Subcutaneous adipose tissue (tissue), 4 donors: ENCODE measurements around the gene ZNF580. TPM values are rescaled to one million over a fixed set of nuclear protein-coding genes. Genes with fewer than 3 reads are reported as not detected.

Experiments used
- total RNA-seq, 4 donors: library from RNA; depleted of rRNA; stranded (reverse); fragments of >200 nt; gene quantifications; one replicate each; pipeline ENCODE4 v1.1.0, GENCODE V29; 2016
- TF ChIP-seq, protein P1 (sequence below): fragments of 450-650 bp; IDR thresholded peaks from one replicate; pipeline ENCODE4 v1.5.1; 2016; ENCODE audit warnings: low read depth, mild to moderate bottlenecking, control low read depth, antibody characterized with exemption, moderate library complexity

Gene ZNF580
- total RNA-seq, 4 donors from 2014 or later = 5.9 to 35.4 (median 12.3) TPM

DNA sequence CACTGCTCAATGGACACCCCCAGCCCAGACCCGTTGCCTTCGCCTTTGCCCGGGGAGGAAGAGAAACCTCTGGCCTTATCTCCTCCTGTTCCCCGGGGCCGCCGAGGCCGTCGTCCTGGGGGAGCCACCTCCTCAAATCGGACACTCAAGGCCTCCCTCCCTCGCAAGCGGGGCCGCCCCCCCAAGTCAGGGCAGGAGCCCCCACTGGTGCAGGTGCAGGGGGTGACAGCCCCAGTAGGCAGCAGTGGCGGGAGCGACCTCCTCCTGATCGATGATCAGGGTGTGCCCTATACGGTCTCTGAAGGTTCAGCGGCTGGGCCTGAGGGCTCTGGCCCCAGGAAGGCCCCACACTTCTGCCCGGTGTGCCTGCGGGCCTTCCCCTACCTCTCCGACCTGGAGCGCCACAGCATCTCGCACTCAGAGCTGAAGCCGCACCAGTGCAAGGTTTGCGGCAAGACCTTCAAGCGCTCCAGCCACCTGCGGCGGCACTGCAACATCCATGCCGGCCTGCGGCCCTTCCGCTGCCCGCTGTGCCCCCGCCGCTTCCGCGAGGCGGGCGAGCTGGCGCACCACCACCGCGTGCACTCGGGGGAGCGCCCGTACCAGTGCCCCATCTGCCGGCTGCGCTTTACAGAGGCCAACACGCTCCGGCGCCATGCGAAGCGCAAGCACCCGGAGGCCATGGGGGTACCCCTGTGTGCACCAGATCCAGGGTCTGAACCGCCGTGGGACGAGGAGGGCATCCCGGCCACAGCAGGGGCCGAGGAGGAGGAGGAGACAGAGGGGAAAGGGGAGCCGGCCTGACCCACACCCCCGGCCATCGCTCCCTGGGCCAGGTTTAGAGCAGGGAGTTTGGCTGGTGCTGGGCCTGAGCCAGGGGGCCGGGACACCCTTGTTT, 38.4 kb upstream of the ZNF580 start:
- TF ChIP-seq, protein P1, sequence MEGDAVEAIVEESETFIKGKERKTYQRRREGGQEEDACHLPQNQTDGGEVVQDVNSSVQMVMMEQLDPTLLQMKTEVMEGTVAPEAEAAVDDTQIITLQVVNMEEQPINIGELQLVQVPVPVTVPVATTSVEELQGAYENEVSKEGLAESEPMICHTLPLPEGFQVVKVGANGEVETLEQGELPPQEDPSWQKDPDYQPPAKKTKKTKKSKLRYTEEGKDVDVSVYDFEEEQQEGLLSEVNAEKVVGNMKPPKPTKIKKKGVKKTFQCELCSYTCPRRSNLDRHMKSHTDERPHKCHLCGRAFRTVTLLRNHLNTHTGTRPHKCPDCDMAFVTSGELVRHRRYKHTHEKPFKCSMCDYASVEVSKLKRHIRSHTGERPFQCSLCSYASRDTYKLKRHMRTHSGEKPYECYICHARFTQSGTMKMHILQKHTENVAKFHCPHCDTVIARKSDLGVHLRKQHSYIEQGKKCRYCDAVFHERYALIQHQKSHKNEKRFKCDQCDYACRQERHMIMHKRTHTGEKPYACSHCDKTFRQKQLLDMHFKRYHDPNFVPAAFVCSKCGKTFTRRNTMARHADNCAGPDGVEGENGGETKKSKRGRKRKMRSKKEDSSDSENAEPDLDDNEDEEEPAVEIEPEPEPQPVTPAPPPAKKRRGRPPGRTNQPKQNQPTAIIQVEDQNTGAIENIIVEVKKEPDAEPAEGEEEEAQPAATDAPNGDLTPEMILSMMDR = no peak

GRCh38 chr19:55603115-55603514, 37.7 kb upstream of the ZNF580 start:
- TF ChIP-seq, protein P1 = no peak

DNA sequence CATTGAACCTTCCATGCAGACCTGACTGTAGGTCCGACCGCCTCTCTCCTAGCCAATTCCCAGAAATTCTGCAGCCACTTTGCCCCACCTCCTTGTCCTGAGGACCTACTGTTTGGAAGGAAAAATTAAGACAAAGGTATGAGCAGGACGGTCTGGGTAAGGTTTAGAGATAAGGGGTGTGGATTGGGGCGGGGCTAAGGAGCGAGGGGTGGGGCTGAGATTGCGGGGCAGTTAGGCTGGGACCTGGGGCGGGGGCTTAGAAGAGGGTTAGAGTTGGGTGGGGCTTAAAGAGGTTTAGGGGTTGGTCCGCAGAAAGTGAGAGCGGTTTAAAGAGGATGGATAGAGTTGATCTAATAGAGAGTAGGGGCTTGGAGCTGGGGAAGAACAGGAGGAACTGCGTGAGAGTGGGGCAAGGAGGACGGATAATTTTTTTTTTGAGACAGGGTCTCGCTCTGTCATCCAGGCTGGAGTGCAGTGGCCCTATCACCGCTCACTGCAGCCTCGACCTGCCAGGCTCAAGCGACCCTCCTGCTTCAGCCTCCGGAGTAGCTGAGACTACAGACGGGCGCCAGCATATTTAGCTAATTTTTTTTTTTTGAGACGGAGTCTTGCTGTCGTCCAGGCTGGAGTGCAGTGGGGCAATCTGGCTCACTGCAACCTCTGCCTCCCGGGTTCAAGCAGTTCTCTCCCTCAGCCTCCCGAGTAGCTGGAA, 37.1 kb upstream of the ZNF580 start:
- TF ChIP-seq, protein P1 = no peak

- TF ChIP-seq, protein P1 = no peak
These were observed 35.6 kb upstream of the ZNF580 start for GRCh38 chr19:55605207-55605636.

DNA sequence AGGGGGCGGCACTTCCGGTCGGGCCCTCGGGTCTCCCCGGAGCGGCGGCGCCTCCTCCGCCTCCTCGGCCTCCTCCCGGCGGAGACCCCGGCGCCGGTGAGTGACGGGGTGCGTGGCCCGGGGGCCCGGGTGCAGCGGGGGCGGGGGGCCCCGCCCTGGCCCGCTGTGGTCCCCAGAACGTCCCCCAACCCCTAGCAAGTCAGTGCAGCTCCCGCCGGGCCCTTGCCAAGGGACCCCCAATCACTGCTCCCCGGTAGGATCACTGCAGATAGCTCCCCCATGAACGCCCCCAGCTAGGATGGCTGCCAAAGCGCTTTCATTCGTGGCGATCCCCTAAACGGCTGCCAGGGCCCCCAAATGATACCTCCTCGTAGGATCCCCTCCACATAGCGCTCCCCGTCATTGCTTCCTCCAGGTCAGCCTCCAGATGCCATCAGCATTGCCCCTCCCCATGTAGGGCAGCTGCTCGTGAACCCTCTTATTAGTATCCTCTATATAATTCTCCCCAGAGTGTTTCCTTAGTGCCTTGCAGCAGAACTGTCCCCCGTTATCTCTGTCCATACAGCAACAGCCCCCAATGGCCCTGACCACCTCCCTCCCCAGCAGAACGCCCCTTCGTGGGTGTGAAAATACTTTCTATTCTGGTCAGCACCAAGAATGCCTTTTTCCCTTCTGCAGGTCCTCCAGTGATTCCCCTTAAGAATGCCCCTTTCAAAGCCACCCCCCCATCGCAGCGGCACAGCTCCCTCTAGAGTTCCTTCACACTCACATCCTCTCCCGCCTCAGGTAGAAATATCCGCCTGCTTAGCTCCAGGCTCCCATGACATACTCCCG, 34.9 kb upstream of the ZNF580 start, which contains the start of gene ZNF865:
ZNF865 (plus strand) TSS at position 11 of the 834 bp plus-strand sequence. CDS start 7,972 bp downstream, outside the sequence.
- TF ChIP-seq, protein P1 = no peak

DNA sequence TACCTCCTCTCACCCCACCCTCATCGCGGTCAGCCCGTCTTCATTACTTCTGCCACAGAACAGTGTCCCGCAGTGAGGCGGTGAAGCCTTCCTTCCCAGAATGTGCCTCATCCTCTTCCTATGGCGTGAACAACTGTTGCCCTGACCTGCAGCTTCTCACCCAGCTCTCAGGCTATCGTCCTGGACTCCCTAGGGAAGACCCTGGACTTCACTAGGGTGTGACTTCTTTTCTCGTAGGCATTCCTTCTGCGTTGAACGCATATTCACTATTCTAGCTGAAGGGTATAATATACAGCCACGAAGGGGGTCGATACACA, 34.4 kb upstream of the ZNF580 start:
- TF ChIP-seq, protein P1 = no peak

DNA sequence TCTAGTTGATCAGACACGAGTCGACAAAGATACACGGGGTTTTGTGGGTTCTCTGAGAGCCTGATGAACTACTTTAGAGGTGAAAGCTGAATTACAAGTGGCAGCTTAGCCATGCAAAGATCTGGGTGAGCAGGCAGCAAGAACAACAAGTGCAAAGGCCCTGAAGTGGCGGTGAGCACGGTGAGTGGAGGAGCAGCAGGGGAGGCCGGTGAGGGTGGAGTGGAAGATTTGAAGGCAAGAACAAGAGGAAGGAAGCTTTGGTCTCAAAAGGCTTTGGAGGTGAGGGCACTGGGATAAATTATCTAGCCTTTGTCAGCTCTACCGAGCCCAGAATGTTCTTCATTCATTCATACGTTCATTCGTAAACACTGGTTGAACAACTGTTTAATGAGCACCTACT, 34.0 kb upstream of the ZNF580 start:
- TF ChIP-seq, protein P1 = no peak
